C4-2B (cell line): ENCODE measurements around the gene FAM149A.

Experiments
- H3K27ac ChIP-seq: fragments of 450-650 bp; 2 replicates; pipeline ENCODE4 v1.5.1; 2017
- ZFX ChIP-seq: fragments of 450-650 bp; IDR thresholded peaks from 2 replicates; pipeline ENCODE4 v1.6.1; 2017
- TF ChIP-seq, protein P1 (sequence below): fragments of 450-650 bp; conservative IDR thresholded peaks from 2 replicates; pipeline ENCODE4 v1.5.1; 2017; ENCODE audit warnings: mild to moderate bottlenecking

Gene FAM149A

DNA sequence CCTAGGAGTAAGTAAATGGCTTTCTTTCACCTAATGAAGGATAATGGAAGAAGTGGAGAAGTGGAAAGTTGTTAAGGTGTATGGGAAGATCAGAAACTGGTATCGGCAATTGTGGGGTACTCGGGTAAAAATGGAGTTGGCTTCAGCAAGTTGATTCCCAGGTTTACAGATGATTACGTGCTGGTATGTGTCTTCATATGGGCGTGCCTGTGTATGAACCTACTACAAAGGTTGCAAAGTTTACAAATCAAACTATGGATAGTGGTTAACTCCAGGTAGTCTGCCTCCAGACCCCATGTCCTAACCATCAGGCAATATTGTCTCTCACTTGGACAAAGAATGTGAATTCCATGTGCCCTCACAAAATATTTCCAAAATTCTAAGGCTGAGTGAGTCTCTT lies 34.8 kb upstream of the FAM149A start:
- TF ChIP-seq ZFX = no peak
- TF ChIP-seq, protein P1, sequence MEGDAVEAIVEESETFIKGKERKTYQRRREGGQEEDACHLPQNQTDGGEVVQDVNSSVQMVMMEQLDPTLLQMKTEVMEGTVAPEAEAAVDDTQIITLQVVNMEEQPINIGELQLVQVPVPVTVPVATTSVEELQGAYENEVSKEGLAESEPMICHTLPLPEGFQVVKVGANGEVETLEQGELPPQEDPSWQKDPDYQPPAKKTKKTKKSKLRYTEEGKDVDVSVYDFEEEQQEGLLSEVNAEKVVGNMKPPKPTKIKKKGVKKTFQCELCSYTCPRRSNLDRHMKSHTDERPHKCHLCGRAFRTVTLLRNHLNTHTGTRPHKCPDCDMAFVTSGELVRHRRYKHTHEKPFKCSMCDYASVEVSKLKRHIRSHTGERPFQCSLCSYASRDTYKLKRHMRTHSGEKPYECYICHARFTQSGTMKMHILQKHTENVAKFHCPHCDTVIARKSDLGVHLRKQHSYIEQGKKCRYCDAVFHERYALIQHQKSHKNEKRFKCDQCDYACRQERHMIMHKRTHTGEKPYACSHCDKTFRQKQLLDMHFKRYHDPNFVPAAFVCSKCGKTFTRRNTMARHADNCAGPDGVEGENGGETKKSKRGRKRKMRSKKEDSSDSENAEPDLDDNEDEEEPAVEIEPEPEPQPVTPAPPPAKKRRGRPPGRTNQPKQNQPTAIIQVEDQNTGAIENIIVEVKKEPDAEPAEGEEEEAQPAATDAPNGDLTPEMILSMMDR = no peak
- H3K27ac ChIP-seq = no peak overlapping the region

DNA sequence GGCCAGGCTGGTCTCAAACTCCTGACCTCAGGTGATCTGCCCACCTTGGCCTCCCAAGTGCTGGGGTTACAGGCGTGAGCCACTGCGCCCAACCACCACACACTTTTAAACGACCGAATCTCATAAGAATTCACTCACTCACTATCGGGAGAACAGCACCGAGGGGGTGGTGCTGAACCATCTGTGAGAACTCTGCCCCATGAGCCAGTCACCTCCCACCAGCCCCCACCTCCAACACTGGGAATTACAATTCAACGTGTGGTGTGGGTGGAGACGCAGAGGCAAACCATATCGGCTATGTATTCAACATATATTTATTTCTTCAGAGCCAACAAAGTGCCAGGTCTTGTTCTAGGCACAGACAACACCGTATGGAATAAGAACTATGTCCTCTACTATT lies 32.0 kb upstream of the FAM149A start:
- TF ChIP-seq, protein P1 = no peak
- TF ChIP-seq ZFX = no peak
- no peak overlapping the region for H3K27ac ChIP-seq

DNA sequence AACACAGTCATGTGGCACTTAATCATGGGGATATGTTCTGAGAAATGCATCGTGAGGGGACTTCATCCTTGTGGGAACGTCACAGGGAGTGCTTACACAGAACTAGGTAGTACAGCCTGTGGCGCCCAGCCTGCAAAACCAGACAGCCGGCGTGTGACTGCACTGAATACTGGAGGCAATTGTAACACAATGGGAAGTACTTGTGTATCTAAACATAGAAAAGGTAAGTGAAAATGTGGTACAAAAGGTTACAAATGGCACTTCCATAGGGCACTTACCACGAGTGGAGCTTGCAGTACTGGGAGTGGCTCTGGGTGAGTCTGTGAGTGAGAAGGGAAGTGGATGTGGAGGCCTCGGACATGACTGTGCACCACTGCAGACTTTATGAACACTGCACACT lies 30.3 kb upstream of the FAM149A start:
- TF ChIP-seq ZFX = no peak
- TF ChIP-seq, protein P1 = no peak
- no peak overlapping the region for H3K27ac ChIP-seq

DNA sequence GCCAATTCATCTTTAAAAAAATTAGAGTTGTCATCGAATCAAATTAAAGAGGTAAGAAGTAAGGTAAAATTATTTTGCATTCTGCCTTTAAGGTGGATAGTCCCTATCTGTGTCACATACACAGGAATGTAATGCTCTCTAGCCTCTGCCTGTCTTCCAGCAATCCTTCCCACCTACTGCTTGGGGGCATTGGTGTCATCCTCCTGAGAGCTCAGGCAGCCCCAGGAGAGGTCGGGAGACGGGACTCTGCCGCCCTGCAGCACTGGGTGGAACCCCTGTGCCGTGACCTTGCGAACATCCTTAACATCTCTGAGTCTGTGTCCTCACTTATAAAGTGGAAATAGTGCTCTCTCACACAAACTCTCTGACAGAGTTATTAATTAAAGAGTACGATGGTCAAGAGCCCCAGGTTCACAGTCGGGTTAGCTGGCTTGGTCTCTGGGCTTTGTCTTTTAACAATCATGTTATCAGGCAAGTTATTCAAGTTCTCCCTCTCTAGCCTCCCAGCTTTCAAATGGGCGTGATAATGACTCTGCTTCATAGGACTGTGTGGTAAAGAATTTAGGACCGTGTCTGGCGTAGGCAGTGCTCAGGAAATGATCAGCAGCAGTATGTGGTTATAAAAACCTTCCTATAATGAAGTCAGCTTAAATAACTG lies 25.4 kb upstream of the FAM149A start:
- peak overlapping the region; percentile 10; the same call in 1 of the 2 replicates for H3K27ac ChIP-seq

DNA sequence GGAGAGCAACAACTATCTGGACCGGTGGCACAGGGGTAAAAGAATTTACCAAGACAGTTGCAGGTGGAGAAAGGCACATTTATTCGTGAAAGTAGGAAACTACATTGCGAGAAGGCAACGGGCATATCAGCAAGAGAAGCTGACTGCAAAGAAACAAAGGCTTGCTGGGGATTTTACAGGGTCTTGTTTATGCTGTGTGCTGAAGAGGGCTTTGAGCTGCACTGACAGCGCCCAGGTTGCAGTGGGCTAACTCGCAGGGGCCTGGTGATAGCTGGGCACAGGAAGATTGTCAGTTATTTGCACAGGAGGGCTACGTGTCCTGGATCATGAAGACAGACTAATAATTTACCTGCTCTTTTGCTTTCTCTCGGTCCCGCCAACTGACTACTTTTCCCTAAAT lies 24.8 kb upstream of the FAM149A start:
- no peak for TF ChIP-seq ZFX
- TF ChIP-seq, protein P1 = no peak
- no peak overlapping the region; the same call in 1 of the 2 replicates for H3K27ac ChIP-seq

More for the DNA sequence above, 25.4 kb upstream of the FAM149A start:
- no peak for TF ChIP-seq ZFX
- TF ChIP-seq, protein P1 = no peak

DNA sequence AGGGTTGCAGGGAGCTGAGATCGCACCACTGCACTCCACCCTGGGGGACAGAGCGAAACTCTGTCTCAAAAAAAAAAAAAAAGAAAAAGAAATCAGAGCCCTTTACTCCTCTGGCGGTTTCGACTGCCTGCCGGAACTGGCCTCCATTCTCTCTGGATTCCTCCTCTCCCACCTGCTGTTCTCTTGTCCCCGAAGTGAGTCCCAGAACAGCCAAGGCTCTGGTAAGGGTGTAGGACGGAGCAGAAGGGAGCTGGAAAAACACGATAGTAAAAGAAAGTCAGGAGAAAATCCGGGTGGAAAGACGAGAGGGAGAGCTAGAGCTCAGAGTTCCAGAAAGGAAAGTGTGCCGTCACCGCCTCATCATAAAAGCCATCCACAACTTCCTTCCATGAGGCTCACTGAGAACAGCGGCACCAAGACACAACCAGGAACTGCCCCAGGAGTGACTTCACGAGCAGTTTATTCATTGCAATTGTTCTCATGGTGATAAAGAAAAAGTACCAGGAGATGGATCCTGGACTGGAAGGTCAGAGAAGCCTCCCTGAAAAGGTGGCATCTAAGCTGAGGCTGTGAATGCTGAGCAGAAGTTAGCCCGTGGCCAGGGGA lies 23.2 kb upstream of the FAM149A start:
- no peak overlapping the region for H3K27ac ChIP-seq
- no peak for TF ChIP-seq ZFX
- TF ChIP-seq, protein P1 = no peak

DNA sequence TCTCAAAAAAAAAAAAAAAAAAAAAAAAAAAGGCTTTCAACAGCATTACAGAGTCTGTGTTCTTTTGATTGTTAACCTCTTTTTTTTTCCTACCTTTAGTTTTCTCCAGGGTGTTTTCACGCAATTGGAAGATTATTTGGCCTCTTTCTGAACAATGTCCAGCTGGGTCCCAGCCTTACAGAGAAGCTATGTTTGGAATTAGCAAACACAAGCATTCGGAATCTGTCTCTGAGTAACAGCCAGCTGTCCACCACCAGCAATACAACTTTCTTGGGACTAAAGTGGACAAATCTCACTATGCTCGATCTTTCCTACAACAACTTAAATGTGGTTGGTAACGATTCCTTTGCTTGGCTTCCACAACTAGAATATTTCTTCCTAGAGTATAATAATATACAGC lies 22.3 kb upstream of the FAM149A start:
- no peak overlapping the region for H3K27ac ChIP-seq
- TF ChIP-seq, protein P1 = no peak
- TF ChIP-seq ZFX = no peak
